Subcutaneous adipose tissue (tissue), 4 donors: Measurements from ENCODE around the gene CIAPIN1. TPM values are rescaled to one million over a fixed set of nuclear protein-coding genes. Genes with fewer than 3 reads are reported as not detected.

Experiments
- total RNA-seq, 4 donors: library from RNA; depleted of rRNA; stranded (reverse); fragments of >200 nt; gene quantifications; one replicate each; pipeline ENCODE4 v1.1.0, GENCODE V29; 2016
- TF ChIP-seq, protein P1 (sequence below): fragments of 450-650 bp; IDR thresholded peaks from one replicate; pipeline ENCODE4 v1.5.1; 2016; ENCODE audit warnings: low read depth, mild to moderate bottlenecking, control low read depth, antibody characterized with exemption, moderate library complexity

Gene CIAPIN1
- total RNA-seq, 4 donors from 2014 or later = 18.5 to 36.7 (median 20.6) TPM

DNA sequence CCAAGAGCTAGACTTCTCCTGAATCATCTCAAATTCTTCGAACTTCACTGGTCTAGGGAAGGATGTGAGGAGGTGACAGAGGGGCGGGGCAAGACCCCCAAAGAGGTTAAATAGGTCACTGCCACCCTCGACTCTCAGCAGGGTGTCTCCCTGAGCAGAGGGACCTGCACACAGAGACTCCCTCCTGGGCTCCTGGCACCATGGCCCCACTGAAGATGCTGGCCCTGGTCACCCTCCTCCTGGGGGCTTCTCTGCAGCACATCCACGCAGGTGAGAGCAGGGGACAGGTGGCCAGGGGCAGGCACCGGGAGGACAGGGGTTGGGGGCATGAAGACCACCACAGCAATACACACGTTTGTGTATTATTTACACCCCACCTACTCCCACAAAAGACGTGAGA lies 33.5 kb downstream of the CIAPIN1 start:
- TF ChIP-seq, protein P1, sequence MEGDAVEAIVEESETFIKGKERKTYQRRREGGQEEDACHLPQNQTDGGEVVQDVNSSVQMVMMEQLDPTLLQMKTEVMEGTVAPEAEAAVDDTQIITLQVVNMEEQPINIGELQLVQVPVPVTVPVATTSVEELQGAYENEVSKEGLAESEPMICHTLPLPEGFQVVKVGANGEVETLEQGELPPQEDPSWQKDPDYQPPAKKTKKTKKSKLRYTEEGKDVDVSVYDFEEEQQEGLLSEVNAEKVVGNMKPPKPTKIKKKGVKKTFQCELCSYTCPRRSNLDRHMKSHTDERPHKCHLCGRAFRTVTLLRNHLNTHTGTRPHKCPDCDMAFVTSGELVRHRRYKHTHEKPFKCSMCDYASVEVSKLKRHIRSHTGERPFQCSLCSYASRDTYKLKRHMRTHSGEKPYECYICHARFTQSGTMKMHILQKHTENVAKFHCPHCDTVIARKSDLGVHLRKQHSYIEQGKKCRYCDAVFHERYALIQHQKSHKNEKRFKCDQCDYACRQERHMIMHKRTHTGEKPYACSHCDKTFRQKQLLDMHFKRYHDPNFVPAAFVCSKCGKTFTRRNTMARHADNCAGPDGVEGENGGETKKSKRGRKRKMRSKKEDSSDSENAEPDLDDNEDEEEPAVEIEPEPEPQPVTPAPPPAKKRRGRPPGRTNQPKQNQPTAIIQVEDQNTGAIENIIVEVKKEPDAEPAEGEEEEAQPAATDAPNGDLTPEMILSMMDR = no peak

DNA sequence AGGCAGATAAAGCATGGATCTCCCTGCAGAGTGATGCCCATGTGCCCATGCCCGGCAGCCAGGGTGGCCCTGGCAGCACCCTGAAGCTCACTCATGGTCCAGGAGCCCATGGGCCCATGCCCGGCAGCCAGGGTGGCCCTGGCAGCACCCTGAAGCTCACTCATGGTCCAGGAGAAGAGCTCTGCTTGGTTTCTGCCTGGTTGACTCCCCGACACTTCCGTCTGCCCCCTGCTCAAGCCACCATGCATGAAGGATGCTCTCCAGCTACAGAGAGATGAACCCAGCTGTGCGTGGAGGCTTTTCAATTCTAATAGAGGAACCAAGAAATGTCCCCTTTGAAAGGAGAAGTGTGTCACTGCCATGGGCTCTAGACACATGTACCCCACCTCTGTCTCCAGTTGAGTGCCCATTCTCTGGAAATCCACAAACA lies 33.9 kb downstream of the CIAPIN1 start:
- TF ChIP-seq, protein P1 = no peak

DNA sequence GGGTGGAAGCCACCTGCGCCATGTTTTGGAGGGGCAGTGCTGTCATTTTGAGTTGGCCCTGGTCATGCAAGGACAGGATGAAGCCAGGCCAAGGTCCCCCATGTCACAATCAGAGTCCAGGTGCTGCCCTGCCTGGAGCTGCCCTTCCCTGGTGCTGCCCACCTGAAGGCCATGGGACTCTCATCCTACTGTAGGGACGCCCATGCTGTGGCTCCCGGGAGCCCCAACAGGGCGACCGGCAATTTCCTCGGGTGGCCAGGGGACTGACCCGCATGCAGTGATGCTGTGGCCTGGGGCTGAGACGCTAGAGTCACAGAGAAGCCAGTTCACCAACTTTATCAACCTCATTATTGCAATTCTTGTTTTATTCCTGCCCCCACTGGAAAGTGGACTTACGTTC lies 34.6 kb downstream of the CIAPIN1 start:
- TF ChIP-seq, protein P1 = no peak

DNA sequence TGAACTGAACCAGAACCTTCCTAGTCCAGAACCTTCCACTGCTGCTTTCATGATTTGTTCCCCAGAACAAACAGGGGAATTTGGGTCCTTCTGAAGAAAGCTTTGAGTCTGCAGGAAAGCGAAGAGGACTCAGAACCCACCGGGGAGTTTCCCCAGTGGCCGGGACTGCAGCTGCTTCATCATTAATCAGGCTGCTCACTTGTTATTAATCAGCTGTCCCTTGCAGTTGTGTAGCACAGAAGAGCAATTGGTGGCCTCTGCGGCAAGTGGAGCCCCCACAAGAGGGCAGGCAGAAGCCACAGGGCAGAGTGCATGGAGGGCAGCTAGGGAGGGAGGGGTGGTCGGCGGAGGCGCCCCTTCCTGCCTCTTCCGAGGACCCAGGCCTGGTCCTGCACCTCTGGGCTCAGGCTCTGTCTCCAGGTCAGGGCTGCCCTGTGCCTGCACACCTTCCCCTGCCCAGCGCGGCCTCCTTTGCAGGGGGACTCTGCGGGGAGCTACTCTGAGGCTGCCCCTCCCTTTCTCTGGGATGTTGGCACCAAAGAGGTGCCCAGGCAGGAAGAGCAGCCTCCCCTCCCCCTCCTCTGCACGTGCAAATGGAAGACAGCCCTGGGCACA lies 35.7 kb downstream of the CIAPIN1 start:
- TF ChIP-seq, protein P1 = no peak

DNA sequence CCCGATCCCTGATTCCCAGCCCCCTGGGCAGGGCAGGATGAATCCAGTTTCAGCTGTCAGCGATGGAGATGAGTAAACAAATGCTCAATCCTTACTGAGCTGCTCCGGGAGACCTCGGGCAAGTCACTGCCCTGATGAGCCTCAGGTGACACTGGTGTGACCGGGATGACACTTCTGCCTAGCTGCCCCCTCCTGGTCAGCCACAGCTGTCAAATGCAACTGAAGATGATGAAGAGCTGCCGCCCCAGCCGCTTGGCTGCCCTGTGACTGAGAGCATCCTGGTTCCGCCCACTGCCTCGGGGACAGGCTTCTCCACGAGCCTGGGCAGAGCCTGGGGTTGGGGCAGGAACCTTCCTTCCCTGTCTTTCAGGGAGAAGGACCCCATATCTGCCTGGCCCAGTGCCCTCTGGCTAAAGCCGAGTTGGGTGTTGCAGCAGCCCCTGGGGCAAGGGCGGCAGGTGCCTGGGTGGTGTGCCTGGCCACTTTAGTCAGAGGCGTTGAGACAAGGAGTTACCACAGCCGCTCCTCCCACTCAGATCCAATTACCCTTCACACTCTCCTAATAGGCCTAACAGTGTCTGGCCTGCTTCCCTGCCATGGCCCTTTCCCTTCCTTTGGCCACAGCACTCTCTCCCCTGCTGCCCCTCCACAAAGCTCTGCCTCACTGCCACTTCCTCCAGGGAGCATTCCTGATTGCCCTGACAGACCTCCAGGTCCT lies 37.2 kb downstream of the CIAPIN1 start:
- TF ChIP-seq, protein P1 = no peak

DNA sequence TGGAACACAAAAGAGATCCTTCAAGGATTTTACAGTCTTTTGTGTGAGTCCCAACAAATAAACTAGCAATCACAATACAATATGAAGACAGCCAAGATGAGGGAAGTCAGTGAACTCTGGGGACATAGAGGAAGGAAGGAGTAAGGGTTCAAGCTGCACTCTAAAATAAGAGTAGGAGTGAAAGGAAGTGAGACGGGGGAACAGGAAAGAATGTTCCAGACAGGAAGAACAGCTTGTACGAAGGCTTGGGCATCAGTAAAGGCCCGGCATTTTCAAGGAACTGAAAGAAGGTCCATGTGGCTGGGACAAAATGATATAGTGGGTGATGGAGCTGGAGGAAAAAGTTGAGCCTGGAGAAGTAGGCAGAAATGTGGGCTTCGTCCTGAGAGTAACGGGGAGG lies 38.1 kb downstream of the CIAPIN1 start:
- TF ChIP-seq, protein P1 = no peak

DNA sequence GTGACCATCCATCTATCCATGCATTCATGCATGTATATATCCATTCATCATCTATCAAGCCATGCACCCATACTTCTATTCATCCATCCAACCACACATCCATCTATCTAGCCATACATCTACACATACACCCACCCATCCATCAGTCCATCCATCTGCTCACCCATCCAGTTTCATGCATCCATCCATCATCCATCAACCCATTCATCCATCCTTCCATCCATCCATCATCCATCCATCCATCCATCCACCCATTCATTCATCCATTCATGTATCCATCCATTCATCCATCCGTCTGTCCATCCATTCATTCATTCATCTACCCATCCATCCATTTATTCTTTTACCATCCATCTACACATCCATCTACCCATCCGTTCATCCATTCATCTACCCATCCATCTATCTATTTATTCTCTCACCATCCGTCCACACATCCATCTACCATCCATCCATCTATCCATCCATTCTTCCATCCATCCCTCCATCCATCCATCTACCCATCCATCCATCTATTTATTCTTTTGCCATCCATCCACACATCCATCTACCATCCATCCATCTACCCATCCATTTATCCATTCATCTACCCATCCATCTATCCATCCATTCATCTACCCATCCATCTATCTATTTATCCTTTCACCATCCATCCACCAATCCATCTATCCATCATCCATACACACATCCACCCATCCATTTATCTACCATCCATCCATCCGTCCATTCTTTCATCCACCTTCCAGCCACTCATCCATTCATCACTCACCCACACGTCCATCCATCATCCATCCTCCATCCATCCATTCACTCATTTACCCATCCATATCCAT lies 39.4 kb downstream of the CIAPIN1 start:
- TF ChIP-seq, protein P1 = no peak
